GM18507 (cell line): Measurements from ENCODE around the gene RCSD1.
A peak's percentile ranks its signal among the peaks of the same experiment; 100 is the strongest.
"Not testable (repeated sequence)": the region's sequence is repeated elsewhere in the genome, so short reads cannot be mapped to it uniquely, and the experiment has no call there.

ENCODE experiments used
- DNase-seq: peaks from one replicate; pipeline ENCODE4 v3.0.0; 2011; ENCODE audit warnings: low read depth; ENCODE audit not compliant: insufficient read length; ENCODE audit errors: extremely low spot score
- FAIRE-seq: peaks from 2 replicates; lab custom pipeline; 2011; peaks lifted over from hg19 to GRCh38; lab: Jason Lieb, UNC

Gene RCSD1

GRCh38 chr1:167629681-167630567, at the start of gene RCSD1:
Gene RCSD1, plus strand, starts transcription at chr1:167630232. Its CDS starts 192 bp downstream, at chr1:167630424.
- DNase-seq, result no peak

GRCh38 chr1:167582064-167582463, 48.0 kb upstream of the RCSD1 start:
- DNase-seq (no peak), FAIRE-seq (no peak)

More at GRCh38 chr1:167629681-167630567, at the start of gene RCSD1:
- FAIRE-seq, result peak; percentile 72

- DNase-seq (no peak), FAIRE-seq (no peak)
Measured at GRCh38 chr1:167582722-167583121, 47.3 kb upstream of the RCSD1 start.

GRCh38 chr1:167584581-167584980, 45.5 kb upstream of the RCSD1 start:
- FAIRE-seq (no peak), DNase-seq (no peak)

- no peak for FAIRE-seq
- DNase-seq, result no peak
Measured at GRCh38 chr1:167587342-167587741, 42.7 kb upstream of the RCSD1 start.

- DNase-seq, result no peak
Measured at GRCh38 chr1:167587872-167588271, 42.2 kb upstream of the RCSD1 start.

GRCh38 chr1:167588361-167588760, 41.7 kb upstream of the RCSD1 start:
- no peak for DNase-seq
- FAIRE-seq, result no peak

More at GRCh38 chr1:167587872-167588271, 42.2 kb upstream of the RCSD1 start:
- no peak for FAIRE-seq

GRCh38 chr1:167592475-167592874, 37.6 kb upstream of the RCSD1 start:
- FAIRE-seq, result no peak
- no peak for DNase-seq

- no peak for DNase-seq
Measured at GRCh38 chr1:167593860-167594259, 36.2 kb upstream of the RCSD1 start.

GRCh38 chr1:167594822-167595221, 35.2 kb upstream of the RCSD1 start:
- DNase-seq (no peak), FAIRE-seq (no peak)

More at GRCh38 chr1:167593860-167594259, 36.2 kb upstream of the RCSD1 start:
- no peak for FAIRE-seq

- FAIRE-seq, result peak; percentile 87
- DNase-seq, result no peak
Measured at GRCh38 chr1:167599957-167600581, 30.0 kb upstream of the RCSD1 start.

GRCh38 chr1:167601442-167602383, 28.3 kb upstream of the RCSD1 start:
- DNase-seq (no peak), FAIRE-seq (no peak)

- DNase-seq (no peak), FAIRE-seq (no peak)
Measured at GRCh38 chr1:167602840-167603239, 27.2 kb upstream of the RCSD1 start.

GRCh38 chr1:167605576-167605975, 24.5 kb upstream of the RCSD1 start:
- no peak for FAIRE-seq
- no peak for DNase-seq

GRCh38 chr1:167611983-167612382, 18.0 kb upstream of the RCSD1 start:
- FAIRE-seq (no peak), DNase-seq (no peak)

GRCh38 chr1:167612587-167613385, 17.2 kb upstream of the RCSD1 start:
- FAIRE-seq (no peak), DNase-seq (no peak)

GRCh38 chr1:167613984-167614383, 16.0 kb upstream of the RCSD1 start:
- not testable (repeated sequence) for DNase-seq, FAIRE-seq

- no peak for FAIRE-seq
- DNase-seq, result no peak
Measured at GRCh38 chr1:167614851-167615250, 15.2 kb upstream of the RCSD1 start.

- DNase-seq, result no peak
- no peak for FAIRE-seq
Measured at GRCh38 chr1:167616521-167616920, 13.5 kb upstream of the RCSD1 start.
